A673 (cell line): Measurements from ENCODE around the gene SFTPB. TPM values are rescaled to one million over a fixed set of nuclear protein-coding genes. Genes with fewer than 3 reads are reported as not detected.

ENCODE experiments used
- BruUV-seq: library from RNA; stranded (reverse); fragments of 400-500 nt; replicated peaks from 2 replicates; lab custom pipeline; 2021; lab: Mats Ljungman, UMichigan
- CTCF ChIA-PET: fragments of 300-600 bp; sonication (Branson Sonifier 250); formaldehyde crosslinking; loops from one replicate; lab custom pipeline; 2022; ENCODE audit warnings: antibody characterized with exemption; lab: Charles Lee
- POLR2A ChIA-PET: fragments of 300-600 bp; sonication (Branson Sonifier 250); formaldehyde crosslinking; loops from one replicate; lab custom pipeline; 2022; ENCODE audit warnings: antibody characterized with exemption; ENCODE audit not compliant: low non-redundant PET; lab: Charles Lee
- DNase-seq: peaks from one replicate; pipeline ENCODE4 v3.0.0-alpha.2; 2015; ENCODE audit warnings: low spot score
- H3K27ac ChIP-seq: fragments of 200-600 bp; sonication (generic); 2 replicates; pipeline ENCODE4 v1.5.1; 2016; ENCODE audit warnings: mixed run types, low read depth, mild to moderate bottlenecking, mixed read lengths, antibody characterized with exemption, low read length; ENCODE audit not compliant: poor library complexity, severe bottlenecking
- H3K27me3 ChIP-seq: fragments of 200-600 bp; sonication (generic); replicated peaks from 2 replicates; pipeline ENCODE4 v1.6.1; 2017; ENCODE audit warnings: mixed run types, low read depth, mild to moderate bottlenecking, mixed read lengths, antibody characterized with exemption, low read length; ENCODE audit not compliant: insufficient read depth, poor library complexity
- H3K36me3 ChIP-seq: fragments of 200-600 bp; sonication (generic); 2 replicates; pipeline ENCODE4 v1.6.1; 2016; ENCODE audit warnings: mixed run types, mild to moderate bottlenecking, mixed read lengths, antibody characterized with exemption, low read length; ENCODE audit not compliant: insufficient read depth, poor library complexity, severe bottlenecking
- H3K4me1 ChIP-seq: fragments of 200-600 bp; sonication (generic); 2 replicates; pipeline ENCODE4 v1.6.1; 2017; ENCODE audit warnings: mixed run types, mild to moderate bottlenecking, mixed read lengths, antibody characterized with exemption, low read length; ENCODE audit not compliant: insufficient read depth, poor library complexity, severe bottlenecking
- H3K4me3 ChIP-seq: fragments of 200-600 bp; sonication (generic); 2 replicates; pipeline ENCODE4 v1.5.1; 2016; ENCODE audit warnings: low read depth, mixed run types, mild to moderate bottlenecking, mixed read lengths, low read length; ENCODE audit not compliant: poor library complexity, severe bottlenecking
- H3K9me3 ChIP-seq: fragments of 200-600 bp; sonication (generic); 2 replicates; pipeline ENCODE4 v1.6.1; 2016; ENCODE audit warnings: mixed run types, low read depth, mild to moderate bottlenecking, mixed read lengths, antibody characterized with exemption, low read length; ENCODE audit not compliant: poor library complexity, severe bottlenecking
- CTCF ChIP-seq: fragments of 300-800, 200-600 bp; sonication (generic); conservative IDR thresholded peaks from 2 replicates; pipeline ENCODE4 v1.5.1; 2017; ENCODE audit warnings: low read depth, mild to moderate bottlenecking, antibody characterized with exemption, low read length, moderate library complexity, mixed read lengths
- EZH2 ChIP-seq: fragments of 200-600 bp; sonication (generic); IDR thresholded peaks from 2 replicates; pipeline ENCODE4 v1.6.1; 2017; ENCODE audit warnings: borderline replicate concordance, low read depth, mild to moderate bottlenecking, mixed read lengths, antibody characterized with exemption, low read length; ENCODE audit not compliant: poor library complexity, severe bottlenecking
- intact Hi-C: fragments of 100-400 bp; cut with micrococcal nuclease; formaldehyde crosslinking; loops from one replicate; pipeline ENCODE4 v1.10.0; 2022; ENCODE audit not compliant: unreplicated experiment
- total RNA-seq: library from RNA; stranded (reverse); gene quantifications from 2 replicates; pipeline ENCODE4 v1.2.3, GENCODE V29; 2021

Gene SFTPB
- total RNA-seq, 1 experiment from 2014 or later: not detected

- no TSS peak for BruUV-seq
- Histone ChIP-seq H3K4me3 (no peak overlapping the region), H3K27me3 (no peaks in the 10 kb centered on the region), H3K27ac (no peak overlapping the region), H3K36me3 (no peaks in the 10 kb centered on the region), H3K4me1 (peaks cover 30% of the 10 kb centered on the region), H3K9me3 (no peaks in the 10 kb centered on the region)
- no peak for TF ChIP-seq CTCF
- TF ChIP-seq EZH2: no peak
- CTCF ChIA-PET: interaction anchor here (0.6 kb wide), 1 partner anchor 25 kb away, joined by 3 read pairs; no protein-coding TSS in a partner anchor
- intact Hi-C loops: loop anchor here (1.0 kb wide), 1 partner anchor 48 kb away; no protein-coding TSS in a partner anchor
- POLR2A ChIA-PET: no interaction called here
- DNase-seq: no peak
Measured at GRCh38 chr2:85704038-85704437, 36.0 kb upstream of the SFTPB start.

GRCh38 chr2:85703329-85703728, 35.3 kb upstream of the SFTPB start:
- POLR2A ChIA-PET: interaction anchor here (0.7 kb wide), 1 partner anchor 165 kb away, joined by 3 read pairs; no protein-coding TSS in a partner anchor
- CTCF ChIA-PET: interaction anchor here (0.6 kb wide), 1 partner anchor 17 kb away, joined by 3 read pairs; no protein-coding TSS in a partner anchor
- no peaks in the 10 kb centered on the region for H3K36me3 ChIP-seq
- TF ChIP-seq EZH2 (no peak), CTCF (no peak)
- peaks cover 30% of the 10 kb centered on the region for H3K4me1 ChIP-seq
- no TSS peak for BruUV-seq
- no peak overlapping the region for H3K4me3 ChIP-seq
- H3K9me3 ChIP-seq: no peaks in the 10 kb centered on the region
- peak; percentile 32 for DNase-seq
- no peaks in the 10 kb centered on the region for H3K27me3 ChIP-seq
- peak overlapping the region; percentile 52 for H3K27ac ChIP-seq
- intact Hi-C loops: no loop called here

- Histone ChIP-seq H3K27me3 (no peaks in the 10 kb centered on the region), H3K36me3 (no peaks in the 10 kb centered on the region), H3K9me3 (no peaks in the 10 kb centered on the region), H3K4me3 (no peak overlapping the region), H3K27ac (peak overlapping the region; percentile 52), H3K4me1 (peaks cover 30% of the 10 kb centered on the region)
- ChIA-PET CTCF (interaction anchor here (0.6 kb wide), 2 partner anchors 17 to 113 kb away, joined by 3 read pairs; no protein-coding TSS in a partner anchor), POLR2A (no interaction called here)
- no TSS peak for BruUV-seq
- no peak for DNase-seq
- TF ChIP-seq EZH2 (no peak), CTCF (no peak)
- intact Hi-C loops: no loop called here
Measured at GRCh38 chr2:85702800-85703199, 34.8 kb upstream of the SFTPB start.
